Heart right ventricle (tissue), 16 donors: ENCODE results near the gene CRACR2A. TPM values are rescaled to one million over a fixed set of nuclear protein-coding genes. Genes with fewer than 3 reads are reported as not detected.

Experiments
- ATAC-seq, 8 donors: fragments of 200-7000 bp; cut with Tn5 transposase; one replicate each; pipeline ENCODE4 v1.9.1; 2020; ENCODE audit warnings: mild to moderate bottlenecking in 8 of 8, moderate library complexity in 8 of 8, moderate number of reproducible peaks in 1 of 8
- DNase-seq, 2 donors: peaks; one replicate each; pipeline ENCODE4 v3.0.0-alpha.2; 2020
- H3K27ac ChIP-seq, 10 donors: fragments of 200-600 bp; sonication (generic) in 2 of 10; one replicate each; pipeline versions ENCODE4 v1.5.0 to v1.8.0; 2020 to 2022; ENCODE audit warnings: mild to moderate bottlenecking in 3 of 10
- H3K27me3 ChIP-seq, 7 donors: fragments of 200-600 bp; one replicate each; pipeline ENCODE4 v1.8.0; 2021 to 2022; ENCODE audit warnings: mild to moderate bottlenecking in 2 of 7
- H3K36me3 ChIP-seq, 9 donors: fragments of 200-600 bp; sonication (generic) in 1 of 9; one replicate each; pipeline versions ENCODE4 v1.5.0 to v1.8.0; 2020 to 2022; ENCODE audit warnings: mild to moderate bottlenecking in 2 of 9
- H3K4me1 ChIP-seq, 9 donors: fragments of 200-600 bp; sonication (generic) in 1 of 9; one replicate each; pipeline versions ENCODE4 v1.5.0 to v1.8.0; 2020 to 2022; ENCODE audit warnings: mild to moderate bottlenecking in 4 of 9
- H3K4me3 ChIP-seq, 10 donors: fragments of 200-600 bp; sonication (generic) in 2 of 10; one replicate each; pipeline versions ENCODE4 v1.5.0 to v1.8.0; 2020 to 2022; ENCODE audit warnings: mild to moderate bottlenecking in 7 of 10, moderate library complexity in 2 of 10
- H3K9me3 ChIP-seq, 11 donors: fragments of 200-600 bp in 10 of 11; sonication (generic) in 2 of 11; one replicate each; pipeline versions ENCODE4 v1.5.0 to v1.8.0; 2013 to 2022; ENCODE audit warnings: mild to moderate bottlenecking in 2 of 11, control low read depth in 1 of 11, moderate library complexity in 1 of 11
- CTCF ChIP-seq, 9 donors: fragments of 200-600 bp; sonication (generic) in 2 of 9; IDR thresholded peaks; one replicate each; pipeline versions ENCODE4 v1.5.0 to v1.8.0; 2021 to 2022; ENCODE audit warnings: antibody characterized with exemption in 9 of 9, mild to moderate bottlenecking in 5 of 9, moderate library complexity in 1 of 9
- WGBS, 2 donors: extraction: QIAGEN DNeasy Blood & Tissue Kit; methylation state at CpG; one replicate each; pipeline ENCODE4 v1.1.7; 2013; ENCODE audit warnings: inconsistent platforms in 1 of 2; 5-methylcytosine and 5-hydroxymethylcytosine counted together
- intact Hi-C, 10 donors: fragments of 100-400 bp; cut with DNase I; formaldehyde crosslinking; loops; one replicate each; pipeline versions ENCODE4 v1.11.1 to v1.14.2; 2022
- polyA plus RNA-seq, 2 donors: library from polyadenylated mRNA; stranded (reverse); fragments of 200-250 nt; gene quantifications; one replicate each; pipeline ENCODE4 v1.2.3, GENCODE V29; 2013
- total RNA-seq, 10 donors: library from RNA; stranded (reverse); fragmentation: NEBNext Ultra II Directional in 3 of 10; extraction: Animal tissue kit (Norgen Biotek cat#: 25700) in 3 of 10; gene quantifications; one replicate each; pipeline versions ENCODE4 v1.2.1 to v1.2.4, GENCODE V29; 2021 to 2023
- donor health status: Arrhythmogenic right ventricular cardiomyopathy.
- donor health status: ischemic (EF 13 %, LVEDD 7.1; RV severe dilation, severe dysfunction).
- donor health status: healthy with polysubstance abuse.
- donor health status: DM: no; HTN: yes; CAD: no.
- donor health status: DM: no; HTN: no; CAD: no.
- donor health status: ischemic (EF 25% LVEDD 6.9; RV normal size, moderate dysfunction).
- donor health status: ischemic (EF 25% LVEDD 5.7; RV mildly dilated, moderate dysfunction).
- donor health status: healthy.
- donor health status: DM: yes; HTN: yes; CAD: no.
- donor health status: Ischemic cardiomyopathy.
- donor health status: ischemic (EF 35%, LVEDD 5.7; RV mildly dilated, moderate dysfunction).
- donor health status: nonischemic (EF 11% LVEDD 7.7; RV severe dilation, severe dysfunction).
- donor health status: DM: yes; HTN: yes; CAD: no.
- donor health status: PGD.
- donor health status: ischemic (EF 29% LVEDD 5.4; RV normal size, mild dysfunction).
- donor health status: nonischemic (EF 23%, LVEDD 6.1; RV moderate dilation, normal function).

Gene CRACR2A
- total and polyA plus RNA-seq, 12 donors: 0.64 to 10.4 (median 4.6) TPM

GRCh38 chr12:3601461-3602150 lies 151.3 kb downstream of the CRACR2A start:
- no peaks in the 10 kb centered on the region for H3K36me3 ChIP-seq
- intact Hi-C loops: loop anchor here in 3 of 10 donors (10.0 kb wide), 2 partner anchors 67 to 107 kb away; partner anchors contain the start of gene PRMT8 (in 2 of the 3)
- H3K27me3 ChIP-seq: peaks cover 0 to 14% (median 0%) of the 10 kb centered on the region in 7 donors
- H3K4me3 ChIP-seq: no peak overlapping the region
- H3K27ac ChIP-seq: no peak overlapping the region
- TF ChIP-seq CTCF (IDR thresholded peaks at IDR 0.05): no peak
- WGBS, 2 donors: 79% methylated on average over 23 of the region's 23 CpGs
- H3K9me3 ChIP-seq: no peaks in the 10 kb centered on the region
- peaks cover 0 to 56% (median 32%) of the 10 kb centered on the region in 9 donors for H3K4me1 ChIP-seq
- ATAC-seq (no peak), DNase-seq (no peak)

DNA sequence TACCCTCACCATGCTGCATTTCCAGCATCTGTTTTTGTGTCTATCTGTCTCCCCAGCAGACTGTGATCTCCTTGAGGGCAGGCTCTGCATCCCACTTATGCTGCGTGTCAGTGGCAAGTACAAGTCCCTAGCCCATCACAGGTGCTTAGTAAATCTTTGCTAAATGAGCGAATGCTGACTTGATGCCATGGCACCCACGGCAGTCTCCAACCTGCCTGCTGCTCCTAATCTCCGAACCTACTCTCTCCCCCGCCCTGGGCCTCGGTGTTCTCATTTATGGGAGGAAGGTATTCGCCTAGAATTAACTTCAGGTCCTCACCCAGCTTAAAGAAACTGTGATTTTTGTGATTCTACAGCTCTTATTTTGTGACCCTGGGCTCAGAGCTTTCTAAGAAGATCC lies 152.0 kb downstream of the CRACR2A start:
- H3K36me3 ChIP-seq: no peaks in the 10 kb centered on the region
- intact Hi-C loops: loop anchor here in 3 of 10 donors (10.0 kb wide), 2 partner anchors 66 to 106 kb away; partner anchors contain the start of gene PRMT8 (in 2 of the 3)
- ATAC-seq (no peak), DNase-seq (no peak)
- peaks cover 0 to 56% (median 28%) of the 10 kb centered on the region in 9 donors for H3K4me1 ChIP-seq
- no peaks in the 10 kb centered on the region for H3K9me3 ChIP-seq
- H3K27me3 ChIP-seq: peaks cover 0 to 14% (median 0%) of the 10 kb centered on the region in 7 donors
- no peak overlapping the region for H3K27ac ChIP-seq
- H3K4me3 ChIP-seq: no peak overlapping the region
- TF ChIP-seq CTCF (IDR thresholded peaks at IDR 0.05): no peak
- WGBS, 2 donors: 91 to 92% methylated on average over 7 of the region's 7 CpGs

- no peaks in the 10 kb centered on the region for H3K36me3 ChIP-seq
- H3K4me3 ChIP-seq: no peak overlapping the region
- H3K27ac ChIP-seq: peak overlapping the region in 2 of 10 donors; percentile 8 to 19
- H3K4me1 ChIP-seq: peaks cover 0 to 50% (median 22%) of the 10 kb centered on the region in 9 donors
- 33 to 43% methylated on average over 14 of the region's 14 CpGs for WGBS, 2 donors
- DNase-seq: no peak
- intact Hi-C loops: loop anchor here in 3 of 10 donors (10.0 kb wide), 2 partner anchors 65 to 105 kb away; partner anchors contain the start of gene PRMT8 (in 2 of the 3)
- no peaks in the 10 kb centered on the region for H3K9me3 ChIP-seq
- TF ChIP-seq CTCF (IDR thresholded peaks at IDR 0.05): no peak
- peaks cover 0 to 14% (median 0%) of the 10 kb centered on the region in 7 donors for H3K27me3 ChIP-seq
- peak; percentile 13 to 68 (median 48) for ATAC-seq
Observed at GRCh38 chr12:3600039-3600720, 152.7 kb downstream of the CRACR2A start.
